OCI-LY7 (cell line): ENCODE measurements around the gene CPXM1.

ENCODE experiments used
- CTCF ChIP-seq: fragments of 200-600 bp; sonication (generic); conservative IDR thresholded peaks from 2 replicates; pipeline ENCODE4 v1.5.1; 2014; ENCODE audit warnings: mild to moderate bottlenecking, antibody characterized with exemption, low read length, moderate library complexity, mixed read lengths
- EZH2phosphoT487 ChIP-seq: fragments of 200-600 bp; sonication (generic); IDR thresholded peaks from 2 replicates; pipeline ENCODE4 v1.6.1; 2018; ENCODE audit warnings: low read depth, borderline replicate concordance, mild to moderate bottlenecking, mixed run types, antibody characterized with exemption, low read length, moderate library complexity, mixed read lengths

GRCh38 chr20:2834401-2835110, 34.1 kb upstream of the CPXM1 start:
- TF ChIP-seq CTCF: no peak
- TF ChIP-seq EZH2phosphoT487: no peak
